Neuronal stem cell (in vitro differentiated cells): ENCODE data around the gene TTC33.

ENCODE experiments used
- DNase-seq: peaks from one replicate; pipeline ENCODE4 v3.0.0-alpha.2; 2013; ENCODE audit warnings: low spot score
- H2AFZ ChIP-seq: one replicate; pipeline ENCODE4 v1.6.1; 2013; ENCODE audit warnings: mild to moderate bottlenecking, low read length, inconsistent platforms
- H2AK5ac ChIP-seq: 2 replicates; pipeline ENCODE4 v1.6.1; 2013; ENCODE audit warnings: low read depth, mild to moderate bottlenecking, inconsistent platforms, low read length, moderate library complexity, mixed read lengths
- H2BK120ac ChIP-seq: 2 replicates; pipeline ENCODE4 v1.6.1; 2013; ENCODE audit warnings: low read depth, mild to moderate bottlenecking, inconsistent platforms, low read length, moderate library complexity, mixed read lengths
- H2BK12ac ChIP-seq: one replicate; pipeline ENCODE4 v1.6.1; 2013; ENCODE audit warnings: low read length, inconsistent platforms
- H2BK15ac ChIP-seq: 2 replicates; pipeline ENCODE4 v1.6.1; 2013; ENCODE audit warnings: mild to moderate bottlenecking, low read length, inconsistent platforms, mixed read lengths
- H2BK5ac ChIP-seq: one replicate; pipeline ENCODE4 v1.6.1; 2013; ENCODE audit warnings: inconsistent platforms, mild to moderate bottlenecking, low read length, moderate library complexity
- H3K14ac ChIP-seq: one replicate; pipeline ENCODE4 v1.6.1; 2013; ENCODE audit warnings: low read length, inconsistent platforms
- H3K18ac ChIP-seq: 2 replicates; pipeline ENCODE4 v1.6.1; 2013; ENCODE audit warnings: low read length, inconsistent platforms
- H3K23ac ChIP-seq: 2 replicates; pipeline ENCODE4 v1.6.1; 2013; ENCODE audit warnings: low read depth, mild to moderate bottlenecking, mixed read lengths, low read length, inconsistent platforms; ENCODE audit not compliant: poor library complexity
- H3K27ac ChIP-seq: replicated peaks from 3 replicates; pipeline ENCODE4 v1.5.1; 2013; ENCODE audit warnings: low read length, inconsistent platforms
- H3K27me3 ChIP-seq, 3 experiments: 2 replicates each; pipeline ENCODE4 v1.6.1; 2013; ENCODE audit warnings: low read length in 3 of 3, mild to moderate bottlenecking in 2 of 3, inconsistent platforms in 1 of 3, low read depth in 1 of 3, mixed read lengths in 1 of 3, moderate library complexity in 1 of 3; ENCODE audit not compliant: control insufficient read depth in 3 of 3, insufficient read depth in 3 of 3
- H3K36me3 ChIP-seq, 2 donors: replicated peaks in 1 of 2; 2 replicates each; pipeline ENCODE4 v1.6.1; 2013; ENCODE audit warnings: low read length in 2 of 2; ENCODE audit not compliant: control insufficient read depth in 2 of 2, insufficient read depth in 2 of 2
- H3K4ac ChIP-seq: 2 replicates; pipeline ENCODE4 v1.6.1; 2013; ENCODE audit warnings: inconsistent platforms, mild to moderate bottlenecking, low read length, moderate library complexity
- H3K4me1 ChIP-seq, 2 donors: 1 replicate in 1 of 2; 2 replicates in 1 of 2; pipeline ENCODE4 v1.6.1; 2013; ENCODE audit warnings: low read length in 2 of 2, low read depth in 1 of 2; ENCODE audit not compliant: control insufficient read depth in 2 of 2, insufficient read depth in 1 of 2
- H3K4me2 ChIP-seq: one replicate; pipeline ENCODE4 v1.6.1; 2013; ENCODE audit warnings: mild to moderate bottlenecking, low read length, inconsistent platforms; ENCODE audit not compliant: insufficient read depth, poor library complexity, severe bottlenecking
- H3K4me3 ChIP-seq, 2 donors: 2 replicates each; pipeline ENCODE4 v1.5.1; 2013; ENCODE audit warnings: low read length in 2 of 2, mild to moderate bottlenecking in 2 of 2, inconsistent platforms in 1 of 2, moderate library complexity in 1 of 2
- H3K79me1 ChIP-seq: one replicate; pipeline ENCODE4 v1.6.1; 2013; ENCODE audit warnings: low read depth, mild to moderate bottlenecking, inconsistent platforms, low read length, moderate library complexity
- H3K9ac ChIP-seq: one replicate; pipeline ENCODE4 v1.6.1; 2013; ENCODE audit warnings: mild to moderate bottlenecking, low read depth, low read length, inconsistent platforms; ENCODE audit not compliant: poor library complexity
- H3K9me3 ChIP-seq, 2 donors: replicated peaks in 1 of 2; 2 replicates each; pipeline versions ENCODE3 to v1.6.1; 2013; ENCODE audit warnings: low read length in 2 of 2, mild to moderate bottlenecking in 2 of 2, inconsistent platforms in 1 of 2, low read depth in 1 of 2, mixed read lengths in 1 of 2, moderate library complexity in 1 of 2; ENCODE audit not compliant: control insufficient read depth in 2 of 2, insufficient read depth in 1 of 2
- H4K8ac ChIP-seq: one replicate; pipeline ENCODE4 v1.6.1; 2013; ENCODE audit warnings: low read depth, mild to moderate bottlenecking, inconsistent platforms, low read length, moderate library complexity
- H4K91ac ChIP-seq: one replicate; pipeline ENCODE4 v1.6.1; 2013; ENCODE audit warnings: low read length, low read depth, mild to moderate bottlenecking, inconsistent platforms; ENCODE audit not compliant: poor library complexity
- WGBS, 2 donors: extraction: QIAGEN DNeasy Blood & Tissue Kit; methylation state at CpG; one replicate each; pipeline ENCODE4 v1.1.7; 2013; ENCODE audit warnings: missing lambda C conversion rate in 2 of 2, mixed read lengths in 1 of 2; ENCODE audit not compliant: insufficient read length in 2 of 2, insufficient replicate concordance in 1 of 2; ENCODE audit errors: extremely low coverage in 2 of 2; 5-methylcytosine and 5-hydroxymethylcytosine counted together

TTC33 gene

DNA sequence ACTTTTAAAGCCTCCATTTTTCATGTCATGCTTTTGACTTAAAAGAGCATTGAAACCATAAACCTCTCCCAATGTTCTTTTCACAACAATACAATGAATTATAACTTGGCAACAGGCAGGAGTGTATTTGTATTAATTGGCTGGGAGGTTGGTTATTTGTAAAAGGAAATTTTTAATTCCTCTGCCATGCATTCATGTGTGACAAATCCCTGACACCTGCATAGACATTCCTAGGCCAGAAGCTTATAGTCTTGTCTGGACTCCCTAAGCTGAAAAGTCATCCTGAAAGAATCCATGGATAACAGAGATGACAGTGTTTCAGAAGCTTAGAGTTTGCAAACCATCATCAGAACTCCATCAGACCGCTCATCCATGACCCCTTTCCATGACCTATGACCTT, 152.4 kb downstream of the TTC33 start:
- Histone ChIP-seq H2BK5ac (no peak overlapping the region), H4K8ac (no peak overlapping the region), H3K9ac (no peak overlapping the region), H3K4me2 (no peak overlapping the region), H2BK120ac (no peak overlapping the region), H3K27ac (no peak overlapping the region), H3K18ac (no peak overlapping the region), H4K91ac (no peak overlapping the region), H3K4ac (no peak overlapping the region), H3K4me1 (peaks cover 0 to 5% of the 10 kb centered on the region in 2 donors), H3K23ac (no peak overlapping the region), H3K79me1 (no peaks in the 10 kb centered on the region), H3K9me3 (no peaks in the 10 kb centered on the region), H2AK5ac (no peak overlapping the region), H3K27me3 (no peaks in the 10 kb centered on the region), H2BK12ac (no peak overlapping the region), H2AFZ (no peak overlapping the region), H3K14ac (no peak overlapping the region), H2BK15ac (no peak overlapping the region), H3K36me3 (no peaks in the 10 kb centered on the region), H3K4me3 (no peak overlapping the region)
- WGBS, 2 donors: no CpG with 5 or more reads among the region's 1 CpG
- no peak for DNase-seq

DNA sequence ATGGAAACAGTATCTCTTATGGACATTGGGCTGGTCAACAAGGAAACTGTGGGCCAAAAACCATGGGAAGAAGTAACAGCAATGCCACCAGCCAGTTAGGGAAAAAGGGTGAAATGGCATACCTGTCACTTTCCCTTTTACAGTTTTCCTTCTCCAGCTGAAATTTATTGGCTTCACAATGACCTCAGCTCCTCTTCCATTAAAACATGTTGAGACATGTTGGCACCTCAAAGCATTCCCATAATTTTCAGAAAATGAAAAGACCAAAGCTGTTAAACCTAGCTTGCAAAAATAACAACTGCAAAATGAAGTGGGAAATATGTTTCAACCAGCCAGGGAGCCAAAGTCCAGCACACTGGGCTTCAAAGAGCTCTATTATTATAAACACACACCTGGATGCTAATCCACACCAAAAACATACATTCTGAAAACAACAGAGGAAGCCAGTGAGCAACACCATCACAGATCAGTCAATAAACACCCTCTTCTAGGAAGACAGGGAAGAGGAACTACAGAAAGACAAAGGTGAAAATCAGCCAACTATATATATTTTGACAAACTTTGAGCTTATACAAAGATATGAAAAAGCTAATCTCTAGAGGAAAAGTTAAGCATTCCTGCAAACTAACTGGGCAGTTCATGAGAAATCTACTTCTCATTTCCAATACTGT, 154.4 kb downstream of the TTC33 start:
- Histone ChIP-seq H3K27me3 (no peaks in the 10 kb centered on the region), H3K4me1 (peaks cover 0 to 2% of the 10 kb centered on the region in 2 donors), H3K27ac (no peak overlapping the region), H2AK5ac (no peak overlapping the region), H4K8ac (no peak overlapping the region), H2BK5ac (no peak overlapping the region), H3K4me3 (no peak overlapping the region), H3K4me2 (no peak overlapping the region), H2AFZ (no peak overlapping the region), H2BK12ac (no peak overlapping the region), H3K18ac (no peak overlapping the region), H3K36me3 (no peaks in the 10 kb centered on the region), H3K79me1 (no peaks in the 10 kb centered on the region), H3K9ac (no peak overlapping the region), H3K14ac (no peak overlapping the region), H3K9me3 (no peaks in the 10 kb centered on the region), H3K23ac (no peak overlapping the region), H2BK15ac (no peak overlapping the region), H3K4ac (no peak overlapping the region), H2BK120ac (no peak overlapping the region), H4K91ac (no peak overlapping the region)
- no peak for DNase-seq

DNA sequence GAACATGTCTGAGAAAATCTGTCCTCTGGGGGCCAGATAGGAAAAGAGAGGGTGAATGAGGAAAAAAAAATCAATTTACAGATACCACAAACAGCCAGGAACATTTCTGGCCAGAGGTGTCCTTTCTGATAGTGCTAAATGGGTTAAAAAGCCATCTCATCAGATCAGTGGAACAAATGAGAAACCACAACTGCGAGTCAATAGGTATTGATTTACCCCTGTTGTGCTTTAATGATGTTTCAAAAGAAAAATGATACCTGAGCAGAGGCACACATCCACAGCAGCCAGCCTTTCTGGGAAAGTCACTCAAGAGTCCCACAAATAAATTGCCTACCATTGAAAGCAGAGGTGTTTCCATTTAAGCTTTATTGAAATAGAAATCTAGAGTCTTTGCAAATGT, 155.4 kb downstream of the TTC33 start:
- Histone ChIP-seq H4K8ac (no peak overlapping the region), H3K36me3 (no peaks in the 10 kb centered on the region), H3K4me1 (peaks cover 0 to 2% of the 10 kb centered on the region in 2 donors), H2BK120ac (no peak overlapping the region), H3K4me2 (no peak overlapping the region), H3K18ac (no peak overlapping the region), H3K9me3 (no peaks in the 10 kb centered on the region), H3K14ac (no peak overlapping the region), H2BK5ac (no peak overlapping the region), H3K79me1 (no peaks in the 10 kb centered on the region), H3K27me3 (no peaks in the 10 kb centered on the region), H2BK12ac (no peak overlapping the region), H3K23ac (no peak overlapping the region), H4K91ac (no peak overlapping the region), H3K27ac (no peak overlapping the region), H3K4ac (no peak overlapping the region), H2AFZ (no peak overlapping the region), H3K4me3 (no peak overlapping the region), H2BK15ac (no peak overlapping the region), H2AK5ac (no peak overlapping the region), H3K9ac (no peak overlapping the region)
- no CpG with 5 or more reads among the region's 1 CpG for WGBS, 2 donors
- DNase-seq: no peak

DNA sequence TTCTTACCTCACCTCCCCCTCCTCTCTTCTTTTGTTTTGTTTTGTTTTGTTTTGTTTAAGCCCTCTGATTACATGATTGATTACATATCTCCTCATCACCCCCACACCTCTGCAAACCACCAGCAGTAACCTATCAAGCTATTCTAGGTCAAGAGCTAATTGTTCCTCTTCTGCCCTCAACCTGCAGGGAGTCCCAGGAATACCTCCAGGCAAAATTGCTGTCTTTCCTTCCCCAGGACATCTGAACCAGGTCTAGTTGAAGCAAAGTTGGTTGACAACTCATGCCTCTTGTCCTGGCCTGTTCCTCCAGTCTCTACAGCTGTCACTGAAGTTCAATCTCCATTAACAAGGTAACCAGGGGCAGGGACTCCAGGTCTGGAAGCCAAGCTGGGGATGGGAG, 156.1 kb downstream of the TTC33 start:
- H3K4me3 ChIP-seq: no peak overlapping the region

More for the DNA sequence above, 156.1 kb downstream of the TTC33 start:
- no peak overlapping the region for H2AFZ ChIP-seq
- H2BK120ac ChIP-seq: no peak overlapping the region
- H2BK5ac ChIP-seq: no peak overlapping the region
- no peak overlapping the region for H2BK12ac ChIP-seq
- H3K4ac ChIP-seq: no peak overlapping the region
- no peaks in the 10 kb centered on the region for H3K27me3 ChIP-seq
- no peak overlapping the region for H4K8ac ChIP-seq
- H2BK15ac ChIP-seq: no peak overlapping the region
- H2AK5ac ChIP-seq: no peak overlapping the region
- no peak overlapping the region for H3K4me2 ChIP-seq
- H4K91ac ChIP-seq: no peak overlapping the region
- H3K36me3 ChIP-seq: no peaks in the 10 kb centered on the region
- no peak overlapping the region for H3K23ac ChIP-seq
- H3K9me3 ChIP-seq: no peaks in the 10 kb centered on the region
- no peak overlapping the region for H3K14ac ChIP-seq
- no peak overlapping the region for H3K18ac ChIP-seq
- peaks cover 0 to 2% of the 10 kb centered on the region in 2 donors for H3K4me1 ChIP-seq
- no peak overlapping the region for H3K9ac ChIP-seq
- no peak overlapping the region for H3K27ac ChIP-seq
- no peaks in the 10 kb centered on the region for H3K79me1 ChIP-seq
- DNase-seq: no peak
